ENCODE results near the gene INPP4A.

DNA sequence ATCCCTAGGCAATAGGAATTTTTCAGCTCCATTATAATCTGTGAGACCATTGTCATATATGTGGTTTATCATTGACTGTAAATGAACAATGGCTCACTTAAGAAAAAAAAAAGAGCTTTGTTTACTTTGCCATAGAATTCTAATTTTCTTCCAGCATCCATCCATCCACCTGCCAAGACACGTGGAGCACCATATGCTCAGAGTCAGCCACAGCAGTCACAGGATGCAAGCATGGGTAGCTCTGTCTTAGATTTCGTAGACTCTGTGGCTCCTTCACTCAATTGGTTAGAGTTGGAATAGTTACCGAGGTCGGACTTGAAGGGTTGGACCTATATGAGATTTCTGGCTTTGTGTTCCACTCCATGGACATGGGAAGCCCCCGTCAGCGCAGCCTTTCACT lies 88.1 kb downstream of the INPP4A start:
- TF ChIP-seq EZH2 (IDR thresholded peaks at IDR 0.05), result no peak
- TF ChIP-seq POLR2AphosphoS5 (IDR thresholded peaks at IDR 0.05; ENCODE audit: borderline replicate concordance, low read depth, low read length), result no peak
- TF ChIP-seq FOXP2 (optimal IDR thresholded peaks at IDR 0.05; ENCODE audit: control extremely low read depth, extremely low read length, insufficient read depth), result no peak
